ENCODE data around the gene NPR1.

Gene NPR1

DNA sequence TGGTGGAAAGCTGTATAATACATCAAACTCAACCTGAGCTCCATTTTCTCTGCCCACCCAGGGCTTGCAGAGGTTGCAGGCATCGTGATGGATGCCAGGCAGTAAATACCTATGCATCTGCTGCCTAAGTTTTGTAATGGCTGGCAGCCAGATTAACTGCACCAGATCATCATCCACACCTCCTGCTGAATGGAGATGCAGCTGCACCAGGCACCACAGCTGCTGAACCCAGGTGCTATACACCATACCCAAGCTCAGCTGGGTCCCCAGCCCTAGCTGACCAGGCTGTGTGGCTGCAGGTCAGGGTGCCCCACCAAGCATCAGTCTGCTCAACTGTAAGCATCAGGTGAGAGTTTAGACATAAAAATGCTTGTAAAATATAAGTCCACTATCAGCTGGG lies 26.7 kb upstream of the NPR1 start:
- peaks cover 5% of the 10 kb centered on the region for H3K36me3 Mint-ChIP-seq (ENCODE audit: low read depth)
- peaks cover 9% of the 10 kb centered on the region for H3K4me1 Mint-ChIP-seq
- TF ChIP-seq CTCF (IDR thresholded peaks at IDR 0.05), result no peak
- DNase-seq, result no peak
- no peaks in the 10 kb centered on the region for H3K27me3 Mint-ChIP-seq (ENCODE audit: low read depth, poor library complexity)
- no peak overlapping the region for H3K27ac Mint-ChIP-seq
- no peaks in the 10 kb centered on the region for H3K9me3 Mint-ChIP-seq
- H3K4me3 Mint-ChIP-seq, result no peak overlapping the region

DNA sequence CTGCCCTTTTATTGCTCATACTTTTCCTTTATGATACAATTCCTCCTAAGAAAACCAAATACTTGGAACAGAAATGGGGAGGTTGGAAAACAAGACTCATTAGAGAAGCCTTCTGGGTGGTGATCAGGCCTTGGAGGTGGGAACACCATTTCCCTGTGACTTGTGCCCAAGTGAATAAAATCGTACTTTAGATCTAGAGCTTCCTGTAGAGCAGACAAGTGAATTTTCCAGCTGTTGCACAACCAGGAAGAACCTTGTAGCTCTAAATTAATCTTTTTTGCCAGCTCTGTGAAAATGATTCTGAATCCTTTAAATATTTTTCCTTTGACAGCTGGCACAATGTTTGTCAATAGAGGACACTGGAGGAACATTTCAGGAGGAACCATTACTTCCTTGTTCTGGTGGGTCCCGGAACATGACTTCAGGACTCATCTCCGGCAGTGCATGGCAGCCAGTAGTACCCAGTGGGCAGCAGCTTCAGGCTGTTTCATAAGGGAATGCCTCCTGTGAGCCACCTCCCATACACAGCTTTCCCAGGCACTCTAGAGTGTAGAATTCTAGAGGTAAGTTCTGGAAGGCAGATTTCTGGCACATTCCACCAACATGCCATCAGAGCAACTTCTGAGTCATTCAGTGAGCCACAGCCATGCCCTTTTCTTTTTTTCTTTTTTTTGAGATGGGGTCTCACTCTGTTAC lies 25.5 kb upstream of the NPR1 start:
- H3K27ac Mint-ChIP-seq, result no peak overlapping the region
- no peaks in the 10 kb centered on the region for H3K36me3 Mint-ChIP-seq (ENCODE audit: low read depth)
- DNase-seq, result no peak
- no peaks in the 10 kb centered on the region for H3K9me3 Mint-ChIP-seq
- H3K4me3 Mint-ChIP-seq, result no peak overlapping the region
- no peak for TF ChIP-seq CTCF (IDR thresholded peaks at IDR 0.05)
- H3K27me3 Mint-ChIP-seq (ENCODE audit: low read depth, poor library complexity), result peaks cover 3% of the 10 kb centered on the region
- H3K4me1 Mint-ChIP-seq, result peaks cover 1% of the 10 kb centered on the region

DNA sequence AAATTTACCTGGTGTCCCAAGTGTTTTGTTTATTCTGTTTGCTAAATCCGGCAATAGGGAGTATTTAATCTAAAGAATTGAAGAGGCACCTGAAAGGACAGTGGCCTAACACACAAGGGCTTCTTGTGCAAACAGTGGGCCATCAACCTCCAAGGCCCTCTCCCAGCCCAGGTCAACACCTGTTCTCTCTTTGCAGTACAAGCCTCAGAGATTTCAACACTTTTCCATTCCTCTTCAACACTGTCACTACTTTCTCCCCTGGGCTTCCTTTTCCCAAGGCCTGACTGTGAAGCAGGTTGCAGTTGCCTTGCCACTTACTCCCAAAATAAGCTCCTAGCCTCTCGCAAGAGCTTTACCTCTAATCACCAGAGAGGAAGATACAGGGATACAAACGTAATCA lies 23.2 kb upstream of the NPR1 start:
- H3K27ac Mint-ChIP-seq, result no peak overlapping the region
- peaks cover 3% of the 10 kb centered on the region for H3K27me3 Mint-ChIP-seq (ENCODE audit: low read depth, poor library complexity)

DNA sequence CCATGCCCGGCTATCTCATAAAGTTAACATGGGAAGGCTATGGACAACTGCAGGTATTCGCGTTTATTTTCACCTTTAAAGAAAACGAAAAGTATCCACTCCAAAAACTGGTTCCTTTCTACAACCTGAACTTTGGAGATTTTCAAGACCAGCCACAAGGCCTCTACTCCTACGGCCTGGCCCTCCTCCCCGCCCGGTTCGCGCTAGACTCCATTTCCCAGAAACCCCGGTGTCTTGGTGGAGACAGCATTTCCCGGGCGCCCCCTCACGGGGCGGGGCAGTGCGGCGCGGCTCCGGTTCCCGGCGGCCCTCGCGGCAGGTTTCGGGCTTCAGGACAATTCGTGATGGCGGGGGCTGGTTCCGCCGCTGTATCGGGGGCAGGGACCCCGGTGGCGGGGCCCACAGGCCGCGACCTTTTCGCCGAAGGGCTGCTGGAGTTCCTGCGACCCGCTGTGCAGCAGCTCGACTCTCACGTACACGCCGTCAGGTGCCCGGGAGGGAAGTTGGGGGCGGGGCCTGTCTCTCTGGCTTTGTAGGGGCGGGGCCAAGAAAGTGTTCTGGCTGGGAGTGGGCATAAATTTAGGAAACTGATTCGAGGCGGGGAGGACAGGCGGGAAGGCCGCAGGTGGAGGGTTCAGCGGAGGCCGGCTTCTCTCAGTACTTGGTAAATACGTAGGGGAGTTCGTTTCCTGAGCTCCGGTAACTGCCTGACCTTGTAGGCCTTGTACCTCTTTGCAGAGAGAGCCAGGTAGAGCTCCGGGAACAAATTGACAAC lies 19.9 kb upstream of the NPR1 start, which contains the start of gene SNAPIN:
Gene SNAPIN (plus strand): TSS at position 304 of the 775 bp plus-strand sequence. CDS start 41 bp downstream, at position 345.
- DNase-seq, result peak; percentile 90
- Mint-ChIP-seq H3K4me1 (peaks cover 26% of the 10 kb centered on the region), H3K9me3 (no peaks in the 10 kb centered on the region), H3K4me3 (peak within 1 kb of the TSS; percentile 97), H3K27me3 (ENCODE audit: low read depth, poor library complexity) (peaks cover 3% of the 10 kb centered on the region), H3K27ac (peak within 1 kb of the TSS; percentile 69), H3K36me3 (ENCODE audit: low read depth) (peaks cover 27% of the 10 kb centered on the region)
- TF ChIP-seq CTCF (IDR thresholded peaks at IDR 0.05), result no peak

More for the DNA sequence above, 23.2 kb upstream of the NPR1 start:
- Mint-ChIP-seq H3K4me1 (peaks cover 18% of the 10 kb centered on the region), H3K9me3 (no peaks in the 10 kb centered on the region), H3K36me3 (ENCODE audit: low read depth) (no peaks in the 10 kb centered on the region), H3K4me3 (no peak overlapping the region)
- no peak for TF ChIP-seq CTCF (IDR thresholded peaks at IDR 0.05)
- no peak for DNase-seq

- no peak overlapping the region for H3K27ac Mint-ChIP-seq
Measured at GRCh38 chr1:153659175-153659534, 19.3 kb upstream of the NPR1 start.

More at GRCh38 chr1:153659175-153659534, 19.3 kb upstream of the NPR1 start:
- no peak for TF ChIP-seq CTCF (IDR thresholded peaks at IDR 0.05)
- peaks cover 26% of the 10 kb centered on the region for H3K4me1 Mint-ChIP-seq
- H3K9me3 Mint-ChIP-seq, result no peaks in the 10 kb centered on the region
- H3K4me3 Mint-ChIP-seq, result peak overlapping the region; percentile 97
- DNase-seq, result no peak
- peaks cover 33% of the 10 kb centered on the region for H3K36me3 Mint-ChIP-seq (ENCODE audit: low read depth)
- peaks cover 3% of the 10 kb centered on the region for H3K27me3 Mint-ChIP-seq (ENCODE audit: low read depth, poor library complexity)

Measured in nephron progenitor cell (in vitro differentiated cells).